Uterus (tissue), 2 donors: ENCODE results near the gene SLC16A7.

ENCODE experiments used
- POLR2A ChIP-seq, 2 donors: fragments of 450-650 bp; IDR thresholded peaks; one replicate each; pipeline ENCODE4 v1.6.1; 2016; ENCODE audit warnings: antibody characterized with exemption in 2 of 2, mild to moderate bottlenecking in 1 of 2, moderate library complexity in 1 of 2
- TF ChIP-seq, protein P1 (sequence below), 4 experiments: fragments of 200-600 bp in 2 of 4; fragments of 450-650 bp in 2 of 4; sonication (generic) in 2 of 4; IDR thresholded peaks; one replicate each; pipeline ENCODE4 v1.5.1; 2016 to 2019; ENCODE audit warnings: antibody characterized with exemption in 4 of 4, mild to moderate bottlenecking in 2 of 4, moderate library complexity in 1 of 4

DNA sequence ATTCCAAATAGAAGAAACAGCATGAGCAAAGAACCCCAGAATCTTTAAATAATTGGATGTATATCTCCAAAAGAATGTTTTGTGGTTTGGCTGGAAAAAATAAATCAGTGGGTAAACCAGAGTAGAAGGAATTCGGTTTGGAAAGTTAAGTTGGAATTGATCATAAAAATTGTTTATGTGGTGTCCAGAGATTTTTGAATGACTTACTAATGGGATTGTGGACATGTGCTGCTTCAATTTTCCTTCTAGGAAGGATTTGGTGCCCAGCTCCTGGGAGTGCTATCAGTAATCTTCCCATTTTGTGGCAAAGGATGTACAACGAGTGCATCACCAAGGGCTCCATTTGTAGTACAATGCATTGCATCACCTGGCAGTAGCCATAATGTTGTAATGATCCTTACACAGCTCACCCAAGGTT lies 224.8 kb downstream of the SLC16A7 start:
- TF ChIP-seq, protein P1, sequence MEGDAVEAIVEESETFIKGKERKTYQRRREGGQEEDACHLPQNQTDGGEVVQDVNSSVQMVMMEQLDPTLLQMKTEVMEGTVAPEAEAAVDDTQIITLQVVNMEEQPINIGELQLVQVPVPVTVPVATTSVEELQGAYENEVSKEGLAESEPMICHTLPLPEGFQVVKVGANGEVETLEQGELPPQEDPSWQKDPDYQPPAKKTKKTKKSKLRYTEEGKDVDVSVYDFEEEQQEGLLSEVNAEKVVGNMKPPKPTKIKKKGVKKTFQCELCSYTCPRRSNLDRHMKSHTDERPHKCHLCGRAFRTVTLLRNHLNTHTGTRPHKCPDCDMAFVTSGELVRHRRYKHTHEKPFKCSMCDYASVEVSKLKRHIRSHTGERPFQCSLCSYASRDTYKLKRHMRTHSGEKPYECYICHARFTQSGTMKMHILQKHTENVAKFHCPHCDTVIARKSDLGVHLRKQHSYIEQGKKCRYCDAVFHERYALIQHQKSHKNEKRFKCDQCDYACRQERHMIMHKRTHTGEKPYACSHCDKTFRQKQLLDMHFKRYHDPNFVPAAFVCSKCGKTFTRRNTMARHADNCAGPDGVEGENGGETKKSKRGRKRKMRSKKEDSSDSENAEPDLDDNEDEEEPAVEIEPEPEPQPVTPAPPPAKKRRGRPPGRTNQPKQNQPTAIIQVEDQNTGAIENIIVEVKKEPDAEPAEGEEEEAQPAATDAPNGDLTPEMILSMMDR (IDR thresholded peaks at IDR 0.05), result no peak
- no peak for TF ChIP-seq POLR2A (IDR thresholded peaks at IDR 0.05)
